Fibroblast of lung (primary cell): ENCODE measurements around the gene DNAJC1. TPM values are rescaled to one million over a fixed set of nuclear protein-coding genes. Genes with fewer than 3 reads are reported as not detected.

Experiments used
- DNase-seq, 2 donors: peaks; one replicate each; pipeline versions ENCODE4 v3.0.0 to v3.0.0-alpha.2; 2010; ENCODE audit warnings: low read depth in 2 of 2
- H2AFZ ChIP-seq: 2 replicates; pipeline ENCODE4 v1.5.1; 2012; ENCODE audit warnings: low read length, control low read depth, inconsistent platforms
- H3K27ac ChIP-seq: 2 replicates; pipeline ENCODE4 v1.5.1; 2011; ENCODE audit warnings: low read length, control low read depth; ENCODE audit not compliant: insufficient read depth
- H3K27me3 ChIP-seq: 2 replicates; pipeline ENCODE4 v1.5.1; 2011; ENCODE audit warnings: mild to moderate bottlenecking, low read length; ENCODE audit not compliant: control insufficient read depth, insufficient read depth
- H3K36me3 ChIP-seq: 2 replicates; pipeline ENCODE4 v1.5.1; 2011; ENCODE audit warnings: low read length; ENCODE audit not compliant: control insufficient read depth, insufficient read depth
- H3K4me1 ChIP-seq: 2 replicates; pipeline ENCODE4 v1.5.1; 2011; ENCODE audit warnings: low read length; ENCODE audit not compliant: control insufficient read depth, insufficient read depth; ENCODE audit errors: extremely low read depth
- H3K4me2 ChIP-seq: 2 replicates; pipeline ENCODE4 v1.5.1; 2011; ENCODE audit warnings: low read length, control low read depth; ENCODE audit not compliant: insufficient read depth; ENCODE audit errors: extremely low read depth
- H3K4me3 ChIP-seq, 4 experiments: fragments of 200-600 bp in 1 of 4; sonication (generic) in 1 of 4; replicated peaks in 1 of 4; 2 replicates each; pipeline ENCODE4 v1.5.1; 2011 to 2016; ENCODE audit warnings: low read length in 4 of 4, low read depth in 3 of 4, mild to moderate bottlenecking in 3 of 4, control low read depth in 2 of 4, inconsistent platforms in 1 of 4, mixed read lengths in 1 of 4; ENCODE audit not compliant: insufficient read depth in 1 of 4; ENCODE audit errors: control extremely low read depth in 1 of 4
- H3K79me2 ChIP-seq: 2 replicates; pipeline ENCODE4 v1.5.1; 2012; ENCODE audit warnings: mild to moderate bottlenecking, low read length, inconsistent platforms; ENCODE audit not compliant: control insufficient read depth, insufficient read depth
- H3K9ac ChIP-seq: 2 replicates; pipeline ENCODE4 v1.5.1; 2011; ENCODE audit warnings: mild to moderate bottlenecking, low read length, control low read depth; ENCODE audit not compliant: insufficient read depth
- H3K9me3 ChIP-seq: 2 replicates; pipeline ENCODE4 v1.5.1; 2012; ENCODE audit warnings: low read depth, low read length; ENCODE audit not compliant: control insufficient read depth, insufficient read depth
- H4K20me1 ChIP-seq: 2 replicates; pipeline ENCODE4 v1.5.1; 2011; ENCODE audit warnings: low read length; ENCODE audit not compliant: control insufficient read depth, insufficient read depth; ENCODE audit errors: extremely low read depth
- CTCF ChIP-seq, 2 donors: IDR thresholded peaks in 1 of 2; conservative IDR thresholded peaks in 1 of 2; 1 replicate in 1 of 2; 2 replicates in 1 of 2; pipeline ENCODE4 v1.5.1; 2011 to 2012; ENCODE audit warnings: low read length in 2 of 2, control low read depth in 1 of 2, inconsistent platforms in 1 of 2, low read depth in 1 of 2, mild to moderate bottlenecking in 1 of 2
- EZH2 ChIP-seq: IDR thresholded peaks from 2 replicates; pipeline ENCODE4 v1.5.1; 2012; ENCODE audit warnings: low read length, control low read depth, mild to moderate bottlenecking; ENCODE audit errors: missing control alignments
- polyA plus RNA-seq, 2 donors: library from polyadenylated mRNA; depleted of rRNA in 1 of 2; stranded (reverse) in 1 of 2; unstranded in 1 of 2; fragments of >200 nt; gene quantifications; 2 replicates each; pipeline ENCODE4 v1.2.1, GENCODE V29; 2011 to 2012; ENCODE audit warnings: missing spikeins in 1 of 2
- total RNA-seq: library from RNA; depleted of rRNA; stranded (reverse); fragments of >200 nt; gene quantifications from 2 replicates; pipeline ENCODE4 v1.2.1, GENCODE V29; 2014

The DNAJC1 gene
- total and polyA plus RNA-seq, 2 donors (not counting 1 experiment from before 2014, with no cell fraction given): 27.7 to 46.2 TPM

GRCh38 chr10:21757185-21757901, 246.2 kb downstream of the DNAJC1 start:
- H3K4me2 ChIP-seq: peak overlapping the region; percentile 8
- no peaks in the 10 kb centered on the region for H3K4me1 ChIP-seq
- TF ChIP-seq EZH2 (no peak), CTCF (conservative IDR thresholded peaks at IDR 0.05 in 1 of 2, IDR thresholded peaks at IDR 0.05 in 1 of 2; ENCODE audit: low read depth in 1 of 2, low read length in 2 of 2) (no peak)
- no peak overlapping the region for H3K9ac ChIP-seq
- H3K4me3 ChIP-seq: no peak overlapping the region
- H3K79me2 ChIP-seq: no peaks in the 10 kb centered on the region
- H3K27me3 ChIP-seq: no peaks in the 10 kb centered on the region
- H3K27ac ChIP-seq: no peak overlapping the region
- peak in 1 of 2 donors; percentile 21 for DNase-seq
- no peaks in the 10 kb centered on the region for H4K20me1 ChIP-seq
- H3K9me3 ChIP-seq: no peaks in the 10 kb centered on the region
- H3K36me3 ChIP-seq: no peaks in the 10 kb centered on the region
- H2AFZ ChIP-seq: peak overlapping the region; percentile 8

GRCh38 chr10:21756707-21757106, 246.8 kb downstream of the DNAJC1 start:
- DNase-seq: no peak
- Histone ChIP-seq H4K20me1 (no peaks in the 10 kb centered on the region), H3K9ac (no peak overlapping the region), H2AFZ (no peak overlapping the region), H3K4me3 (no peak overlapping the region), H3K36me3 (no peaks in the 10 kb centered on the region), H3K27me3 (no peaks in the 10 kb centered on the region), H3K4me2 (no peak overlapping the region), H3K9me3 (no peaks in the 10 kb centered on the region), H3K79me2 (no peaks in the 10 kb centered on the region), H3K4me1 (no peaks in the 10 kb centered on the region), H3K27ac (no peak overlapping the region)
- no peak for TF ChIP-seq CTCF (conservative IDR thresholded peaks at IDR 0.05 in 1 of 2, IDR thresholded peaks at IDR 0.05 in 1 of 2; ENCODE audit: low read depth in 1 of 2, low read length in 2 of 2)
- no peak for TF ChIP-seq EZH2

GRCh38 chr10:21754410-21755011, 249.0 kb downstream of the DNAJC1 start:
- Histone ChIP-seq H3K4me3 (no peak overlapping the region), H3K4me1 (no peaks in the 10 kb centered on the region), H3K9ac (no peak overlapping the region), H3K27me3 (no peaks in the 10 kb centered on the region), H3K36me3 (no peaks in the 10 kb centered on the region), H3K4me2 (no peak overlapping the region), H3K9me3 (no peaks in the 10 kb centered on the region), H2AFZ (no peak overlapping the region), H3K27ac (no peak overlapping the region), H4K20me1 (no peaks in the 10 kb centered on the region), H3K79me2 (no peaks in the 10 kb centered on the region)
- no peak for DNase-seq
- TF ChIP-seq CTCF (conservative IDR thresholded peaks at IDR 0.05 in 1 of 2, IDR thresholded peaks at IDR 0.05 in 1 of 2; ENCODE audit: low read depth in 1 of 2, low read length in 2 of 2) (no peak), EZH2 (no peak)
